HEK293 (cell line): Measurements from ENCODE around the gene ICOS.
"Not testable (repeated sequence)": the region's sequence is repeated elsewhere in the genome, so short reads cannot be mapped to it uniquely, and the experiment has no call there.

Experiments
- KLF7 ChIP-seq: fragments of 450-650 bp; formaldehyde crosslinking; IDR thresholded peaks from 2 replicates; pipeline ENCODE4 v1.5.1; 2016; ENCODE audit warnings: missing biosample characterization, missing genetic modification characterization, borderline replicate concordance
- OVOL3 ChIP-seq: fragments of 450-650 bp; formaldehyde crosslinking; IDR thresholded peaks from 2 replicates; pipeline ENCODE4 v1.5.1; 2016; ENCODE audit warnings: missing biosample characterization, missing genetic modification characterization
- ZBTB7A ChIP-seq: fragments of 450-650 bp; formaldehyde crosslinking; IDR thresholded peaks from 2 replicates; pipeline ENCODE4 v1.5.1; 2016; ENCODE audit warnings: low read depth, missing biosample characterization, missing genetic modification characterization
- ZNF146 ChIP-seq: fragments of 450-650 bp; formaldehyde crosslinking; IDR thresholded peaks from 2 replicates; pipeline ENCODE4 v1.5.1; 2016; ENCODE audit warnings: missing biosample characterization, missing genetic modification characterization
- ZNF175 ChIP-seq: fragments of 450-650 bp; formaldehyde crosslinking; IDR thresholded peaks from 2 replicates; pipeline ENCODE4 v1.5.1; 2016; ENCODE audit warnings: missing biosample characterization, missing genetic modification characterization
- ZNF24 ChIP-seq: fragments of 450-650 bp; formaldehyde crosslinking; IDR thresholded peaks from 2 replicates; pipeline ENCODE4 v1.5.1; 2016; ENCODE audit warnings: missing biosample characterization, missing genetic modification characterization
- ZNF274 ChIP-seq, 2 experiments: fragments of 200-500 bp in 1 of 2; fragments of 450-650 bp in 1 of 2; sonication (Bioruptor generic) in 1 of 2; formaldehyde crosslinking in 1 of 2; IDR thresholded peaks; 2 replicates each; pipeline versions ENCODE4 v1.5.1 to v1.6.1; 2014 to 2016; ENCODE audit warnings: borderline replicate concordance in 1 of 2, inconsistent platforms in 1 of 2, low read length in 1 of 2, missing biosample characterization in 1 of 2, missing genetic modification characterization in 1 of 2
- ZNF37A ChIP-seq: fragments of 450-650 bp; IDR thresholded peaks from 2 replicates; pipeline ENCODE4 v1.5.1; 2018; ENCODE audit warnings: missing biosample characterization, missing genetic modification characterization
- ZNF48 ChIP-seq: fragments of 450-650 bp; formaldehyde crosslinking; IDR thresholded peaks from 2 replicates; pipeline ENCODE4 v1.5.1; 2016; ENCODE audit warnings: missing biosample characterization, missing genetic modification characterization
- ZNF530 ChIP-seq: fragments of 450-650 bp; formaldehyde crosslinking; IDR thresholded peaks from 2 replicates; pipeline ENCODE4 v1.5.1; 2016; ENCODE audit warnings: low read depth, missing biosample characterization, missing genetic modification characterization
- ZNF785 ChIP-seq: fragments of 450-650 bp; formaldehyde crosslinking; IDR thresholded peaks from 2 replicates; pipeline ENCODE4 v1.5.1; 2016; ENCODE audit warnings: missing biosample characterization, missing genetic modification characterization
- ZSCAN30 ChIP-seq: fragments of 450-650 bp; IDR thresholded peaks from 2 replicates; pipeline ENCODE4 v1.5.1; 2018; ENCODE audit warnings: missing biosample characterization, mild to moderate bottlenecking, missing genetic modification characterization, moderate library complexity
- TF ChIP-seq, protein P1 (sequence below): fragments of 450-650 bp; formaldehyde crosslinking; IDR thresholded peaks from 2 replicates; pipeline ENCODE4 v1.5.1; 2016; ENCODE audit warnings: missing biosample characterization, missing genetic modification characterization

DNA sequence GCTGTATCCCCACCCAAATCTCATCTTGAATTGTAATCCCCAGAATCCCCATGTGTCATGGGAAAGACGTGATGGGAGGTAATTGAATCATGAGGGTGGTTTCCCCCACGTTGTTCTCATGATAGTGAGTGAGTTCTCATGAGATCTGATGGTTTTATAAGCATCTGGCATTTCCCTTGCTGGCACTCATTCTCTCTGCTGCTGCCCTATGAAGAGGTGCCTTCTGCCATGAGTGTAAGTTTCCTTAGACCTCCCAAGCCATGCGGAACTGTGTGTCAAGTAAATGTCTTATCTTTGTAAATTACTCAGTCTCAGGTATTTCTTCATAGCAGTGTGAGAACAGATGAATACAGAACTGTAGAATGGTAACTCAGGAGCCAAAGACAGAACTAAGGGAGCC lies 5.3 kb upstream of the ICOS start:
- TF ChIP-seq, protein P1, sequence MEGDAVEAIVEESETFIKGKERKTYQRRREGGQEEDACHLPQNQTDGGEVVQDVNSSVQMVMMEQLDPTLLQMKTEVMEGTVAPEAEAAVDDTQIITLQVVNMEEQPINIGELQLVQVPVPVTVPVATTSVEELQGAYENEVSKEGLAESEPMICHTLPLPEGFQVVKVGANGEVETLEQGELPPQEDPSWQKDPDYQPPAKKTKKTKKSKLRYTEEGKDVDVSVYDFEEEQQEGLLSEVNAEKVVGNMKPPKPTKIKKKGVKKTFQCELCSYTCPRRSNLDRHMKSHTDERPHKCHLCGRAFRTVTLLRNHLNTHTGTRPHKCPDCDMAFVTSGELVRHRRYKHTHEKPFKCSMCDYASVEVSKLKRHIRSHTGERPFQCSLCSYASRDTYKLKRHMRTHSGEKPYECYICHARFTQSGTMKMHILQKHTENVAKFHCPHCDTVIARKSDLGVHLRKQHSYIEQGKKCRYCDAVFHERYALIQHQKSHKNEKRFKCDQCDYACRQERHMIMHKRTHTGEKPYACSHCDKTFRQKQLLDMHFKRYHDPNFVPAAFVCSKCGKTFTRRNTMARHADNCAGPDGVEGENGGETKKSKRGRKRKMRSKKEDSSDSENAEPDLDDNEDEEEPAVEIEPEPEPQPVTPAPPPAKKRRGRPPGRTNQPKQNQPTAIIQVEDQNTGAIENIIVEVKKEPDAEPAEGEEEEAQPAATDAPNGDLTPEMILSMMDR (tag by site-specific recombination) = not testable (repeated sequence)
- not testable (repeated sequence) for TF ChIP-seq ZNF24; ZBTB7A (tag by site-specific recombination); OVOL3 (tag by site-specific recombination); ZNF785 (tag by site-specific recombination); ZSCAN30 (tag by site-specific recombination); ZNF175 (tag by site-specific recombination); ZNF146 (tag by site-specific recombination); ZNF530 (tag by site-specific recombination); ZNF48; ZNF274 (IDR thresholded peaks at IDR 0.05; ENCODE audit: low read length); ZNF274 (tag by site-specific recombination; IDR thresholded peaks at IDR 0.05; ENCODE audit: borderline replicate concordance); KLF7 (tag by site-specific recombination); ZNF37A (tag by site-specific recombination)
